DOHH2 (cell line): ENCODE results near the gene GRHPR.
A peak's percentile ranks its signal among the peaks of the same experiment; 100 is the strongest.

ENCODE experiments used
- H3F3A ChIP-seq: fragments of 200-600 bp; sonication (generic), shearing (Covaris generic); 2 replicates; pipeline ENCODE4 v1.6.0; 2016; ENCODE audit warnings: antibody characterized with exemption, mild to moderate bottlenecking; ENCODE audit not compliant: control insufficient read depth, insufficient read depth
- H3K27ac ChIP-seq: fragments of 200-600 bp; sonication (generic); 2 replicates; pipeline ENCODE4 v1.5.1; 2014; ENCODE audit warnings: low read depth, mild to moderate bottlenecking, low read length, moderate library complexity
- H3K27me3 ChIP-seq: fragments of 200-600 bp; sonication (generic); 2 replicates; pipeline ENCODE4 v1.6.1; 2014; ENCODE audit warnings: mild to moderate bottlenecking, low read length, mixed read lengths; ENCODE audit not compliant: control insufficient read depth
- H3K36me3 ChIP-seq: fragments of 200-600 bp; sonication (generic); 2 replicates; pipeline ENCODE4 v1.6.1; 2014; ENCODE audit warnings: mild to moderate bottlenecking, low read length, moderate library complexity, mixed read lengths; ENCODE audit not compliant: control insufficient read depth
- H3K4me1 ChIP-seq: fragments of 200-600 bp; sonication (generic); 2 replicates; pipeline ENCODE4 v1.6.1; 2014; ENCODE audit warnings: mild to moderate bottlenecking, low read length, mixed read lengths; ENCODE audit not compliant: control insufficient read depth
- H3K4me2 ChIP-seq: fragments of 200-600 bp; sonication (generic); 2 replicates; pipeline ENCODE4 v1.6.0; 2014; ENCODE audit warnings: mild to moderate bottlenecking, low read length, moderate library complexity
- H3K4me3 ChIP-seq: fragments of 200-600 bp; sonication (generic); 2 replicates; pipeline ENCODE4 v1.5.1; 2014; ENCODE audit warnings: mild to moderate bottlenecking, low read length, mixed read lengths
- H3K79me2 ChIP-seq: fragments of 200-600 bp; sonication (generic); 2 replicates; pipeline ENCODE4 v1.6.1; 2014; ENCODE audit warnings: mild to moderate bottlenecking, low read length, mixed read lengths; ENCODE audit not compliant: control insufficient read depth
- H3K9me2 ChIP-seq: fragments of 200-600 bp; sonication (generic); replicated peaks from 2 replicates; pipeline ENCODE4 v1.6.1; 2014; ENCODE audit warnings: mild to moderate bottlenecking, low read length, mixed read lengths; ENCODE audit not compliant: control insufficient read depth
- H3K9me3 ChIP-seq: fragments of 200-600 bp; sonication (generic); 2 replicates; pipeline ENCODE4 v1.6.1; 2014; ENCODE audit warnings: antibody characterized with exemption, low read length, mixed read lengths; ENCODE audit not compliant: control insufficient read depth, insufficient read depth
- H4K20me1 ChIP-seq: fragments of 200-600 bp; sonication (generic); 2 replicates; pipeline ENCODE4 v1.6.0; 2014; ENCODE audit warnings: low read depth, mild to moderate bottlenecking, antibody characterized with exemption, low read length, moderate library complexity; ENCODE audit not compliant: control insufficient read depth, insufficient read depth
- CTCF ChIP-seq: fragments of 200-600 bp; sonication (generic); IDR thresholded peaks from one replicate; pipeline ENCODE4 v1.5.1; 2014; ENCODE audit warnings: antibody characterized with exemption, mild to moderate bottlenecking, low read depth, low read length; ENCODE audit not compliant: poor library complexity, severe bottlenecking
- EZH2phosphoT487 ChIP-seq: fragments of 200-600 bp; sonication (generic); IDR thresholded peaks from 2 replicates; pipeline ENCODE4 v1.6.1; 2017; ENCODE audit warnings: borderline replicate concordance, mild to moderate bottlenecking, antibody characterized with exemption, low read length, moderate library complexity, mixed read lengths

The GRHPR gene

GRCh38 chr9:37405350-37405749 lies 17.1 kb upstream of the GRHPR start:
- Histone ChIP-seq H4K20me1 (no peaks in the 10 kb centered on the region), H3K36me3 (peaks cover 47% of the 10 kb centered on the region), H3F3A (peaks cover 73% of the 10 kb centered on the region), H3K9me2 (no peaks in the 10 kb centered on the region), H3K4me2 (peak overlapping the region; percentile 93), H3K4me1 (peaks cover 97% of the 10 kb centered on the region), H3K4me3 (peak overlapping the region; percentile 78), H3K79me2 (peaks cover 53% of the 10 kb centered on the region), H3K9me3 (no peaks in the 10 kb centered on the region), H3K27me3 (no peaks in the 10 kb centered on the region), H3K27ac (peak overlapping the region; percentile 93)
- TF ChIP-seq EZH2phosphoT487 (no peak), CTCF (no peak)

DNA sequence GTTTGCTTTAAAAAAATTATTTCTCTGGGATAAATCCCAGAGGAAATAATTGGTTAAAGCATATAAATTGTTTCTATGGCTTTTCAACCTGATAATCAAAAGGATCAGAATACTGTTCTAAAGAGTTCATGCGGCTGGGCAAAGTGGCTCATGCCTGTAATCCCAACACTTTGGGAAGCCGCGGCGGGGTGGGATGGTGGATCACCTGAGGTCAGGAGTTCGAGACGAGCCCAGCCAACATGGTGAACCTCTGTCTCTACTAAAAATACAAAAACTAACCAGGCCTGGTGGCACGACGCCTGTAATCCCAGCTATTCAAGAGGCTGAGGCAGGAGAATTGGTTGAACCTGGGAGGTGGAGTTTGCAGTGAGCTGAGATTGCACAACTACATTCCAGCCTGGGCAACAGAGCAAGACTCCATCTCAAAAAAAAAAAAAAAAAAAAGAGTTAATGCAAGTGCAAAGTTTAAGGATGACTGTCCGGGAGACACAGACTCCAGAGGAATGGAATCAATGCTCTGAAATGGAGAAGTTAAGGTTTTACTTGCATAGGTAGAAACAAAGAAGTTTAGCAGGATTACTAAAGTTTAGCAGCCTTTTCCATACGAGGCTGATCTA lies 16.6 kb upstream of the GRHPR start:
- Histone ChIP-seq H4K20me1 (no peaks in the 10 kb centered on the region), H3K4me3 (peak overlapping the region; percentile 78), H3K27ac (peak overlapping the region; percentile 93), H3F3A (peaks cover 73% of the 10 kb centered on the region), H3K4me2 (peak overlapping the region; percentile 93), H3K9me3 (no peaks in the 10 kb centered on the region), H3K79me2 (peaks cover 55% of the 10 kb centered on the region), H3K36me3 (peaks cover 48% of the 10 kb centered on the region), H3K9me2 (no peaks in the 10 kb centered on the region), H3K4me1 (peaks cover 97% of the 10 kb centered on the region), H3K27me3 (no peaks in the 10 kb centered on the region)
- TF ChIP-seq EZH2phosphoT487 (no peak), CTCF (no peak)

DNA sequence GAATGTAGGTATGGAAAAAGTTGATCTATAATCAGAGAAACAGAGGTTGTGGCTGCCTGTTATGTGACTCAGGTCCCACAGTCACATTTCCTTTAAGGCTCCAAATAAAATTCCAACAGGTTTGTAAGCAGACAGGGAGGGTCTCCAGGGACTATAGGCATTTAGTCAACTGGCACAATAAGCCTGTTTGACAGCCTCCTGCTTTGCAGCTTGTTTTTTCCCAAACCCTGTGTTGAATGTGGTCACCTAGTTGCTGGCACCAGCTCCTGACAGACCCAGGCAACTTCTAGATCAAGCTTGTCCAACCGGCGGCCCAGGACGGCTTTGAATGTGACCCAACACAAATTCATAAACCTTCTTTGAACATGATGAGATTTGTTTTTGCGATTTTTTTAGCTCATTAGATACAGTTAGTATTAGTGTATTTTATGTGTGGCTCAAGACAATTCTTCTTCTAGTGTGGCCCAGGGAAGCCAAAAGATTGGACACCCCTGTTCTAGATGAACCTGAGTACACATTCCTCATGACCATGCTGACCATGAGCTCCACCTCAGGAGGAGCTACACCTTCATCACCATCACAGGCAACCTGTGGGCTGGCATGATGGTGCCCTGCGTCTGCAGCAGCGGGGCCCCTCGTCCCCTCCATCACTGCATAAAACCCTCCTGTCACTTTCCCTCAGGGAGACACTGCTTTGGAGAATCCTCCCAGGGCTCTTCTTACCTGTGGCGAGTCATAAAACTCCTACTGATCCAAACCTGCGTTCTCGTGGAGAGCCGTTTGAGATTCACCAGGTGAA lies 15.7 kb upstream of the GRHPR start:
- no peaks in the 10 kb centered on the region for H3K27me3 ChIP-seq
- H3K4me3 ChIP-seq, result peak overlapping the region; percentile 78

More for the DNA sequence above, 15.7 kb upstream of the GRHPR start:
- TF ChIP-seq CTCF (no peak), EZH2phosphoT487 (no peak)
- Histone ChIP-seq H4K20me1 (no peaks in the 10 kb centered on the region), H3K4me2 (peak overlapping the region; percentile 93), H3F3A (peaks cover 73% of the 10 kb centered on the region), H3K4me1 (peaks cover 97% of the 10 kb centered on the region), H3K9me3 (no peaks in the 10 kb centered on the region), H3K9me2 (no peaks in the 10 kb centered on the region), H3K36me3 (peaks cover 50% of the 10 kb centered on the region), H3K27ac (peak overlapping the region; percentile 93), H3K79me2 (peaks cover 49% of the 10 kb centered on the region)
